OCI-LY1 (cell line): ENCODE data around the gene BRME1.

Experiments used
- H2AFZ ChIP-seq: fragments of 200-600 bp; sonication (generic), shearing (Covaris generic); 2 replicates; pipeline ENCODE4 v1.6.0; 2014; ENCODE audit warnings: antibody characterized with exemption, mild to moderate bottlenecking, low read length
- H3F3A ChIP-seq: fragments of 200-600 bp; sonication (generic), shearing (Covaris generic); 2 replicates; pipeline ENCODE4 v1.6.0; 2014; ENCODE audit warnings: mild to moderate bottlenecking, antibody characterized with exemption, low read length, moderate library complexity; ENCODE audit not compliant: insufficient read depth
- H3K27ac ChIP-seq: fragments of 200-600 bp; sonication (generic); 2 replicates; pipeline ENCODE4 v1.5.1; 2014; ENCODE audit warnings: low read length, mixed run types, mild to moderate bottlenecking, low read depth; ENCODE audit not compliant: poor library complexity, severe bottlenecking
- H3K27me3 ChIP-seq: fragments of 200-600 bp; sonication (generic); 2 replicates; pipeline ENCODE4 v1.6.0; 2014; ENCODE audit warnings: antibody characterized with exemption, mild to moderate bottlenecking, low read length, moderate library complexity; ENCODE audit not compliant: insufficient read depth
- H3K36me3 ChIP-seq: fragments of 200-600 bp; sonication (generic); 2 replicates; pipeline ENCODE4 v1.6.1; 2014; ENCODE audit warnings: mild to moderate bottlenecking, antibody characterized with exemption, low read length, moderate library complexity, mixed read lengths; ENCODE audit not compliant: insufficient read depth
- H3K4me1 ChIP-seq: fragments of 200-600 bp; sonication (generic); 2 replicates; pipeline ENCODE4 v1.5.1; 2014; ENCODE audit warnings: mild to moderate bottlenecking, low read length, moderate library complexity; ENCODE audit not compliant: insufficient read depth, severe bottlenecking
- H3K4me2 ChIP-seq: fragments of 200-600 bp; sonication (generic), shearing (Covaris generic); 2 replicates; pipeline ENCODE4 v1.6.1; 2014; ENCODE audit warnings: low read length
- H3K4me3 ChIP-seq: fragments of 200-600 bp; sonication (generic); 2 replicates; pipeline ENCODE4 v1.5.1; 2014; ENCODE audit warnings: low read length, low read depth, mild to moderate bottlenecking, mixed read lengths; ENCODE audit not compliant: poor library complexity, severe bottlenecking
- H3K79me2 ChIP-seq: fragments of 200-600 bp; shearing (Covaris generic); 2 replicates; pipeline ENCODE4 v1.6.1; 2016; ENCODE audit warnings: mixed run types, low read length, mixed read lengths; ENCODE audit not compliant: insufficient read depth
- H3K9ac ChIP-seq: fragments of 200-600 bp; sonication (generic), shearing (Covaris generic); 2 replicates; pipeline ENCODE4 v1.6.1; 2014; ENCODE audit warnings: mild to moderate bottlenecking, low read length, mixed read lengths
- H3K9me2 ChIP-seq: fragments of 200-600 bp; sonication (generic), shearing (Covaris generic); 2 replicates; pipeline ENCODE4 v1.6.1; 2014; ENCODE audit warnings: low read depth, mild to moderate bottlenecking, low read length, mixed read lengths
- H3K9me3 ChIP-seq: fragments of 200-600 bp; shearing (Covaris generic); 2 replicates; pipeline ENCODE4 v1.6.1; 2014; ENCODE audit warnings: low read length, mixed read lengths
- H4K20me1 ChIP-seq: fragments of 200-600 bp; sonication (generic), shearing (Covaris generic); 2 replicates; pipeline ENCODE4 v1.6.0; 2016; ENCODE audit warnings: mild to moderate bottlenecking, low read length; ENCODE audit not compliant: insufficient read depth
- CTCF ChIP-seq: fragments of 200-600 bp; sonication (generic), shearing (Covaris generic); IDR thresholded peaks from 2 replicates; pipeline ENCODE4 v1.5.1; 2017; ENCODE audit warnings: mild to moderate bottlenecking, antibody characterized with exemption, low read length, moderate library complexity, mixed read lengths
- EZH2 ChIP-seq: fragments of 200-600 bp; sonication (generic), shearing (Covaris generic); IDR thresholded peaks from 2 replicates; pipeline ENCODE4 v1.8.0; 2017; ENCODE audit warnings: borderline replicate concordance, mixed run types, mild to moderate bottlenecking, antibody characterized with exemption, low read length, moderate library complexity, mixed read lengths

Gene BRME1

GRCh38 chr19:13887517-13887916 lies 18.4 kb downstream of the BRME1 start:
- H4K20me1 ChIP-seq: no peaks in the 10 kb centered on the region
- no peak overlapping the region for H3K9ac ChIP-seq
- H3K27me3 ChIP-seq: peaks cover 12% of the 10 kb centered on the region; the same call in 1 of the 2 replicates
- no peaks in the 10 kb centered on the region for H3K9me3 ChIP-seq
- no peak overlapping the region for H2AFZ ChIP-seq
- no peaks in the 10 kb centered on the region for H3K9me2 ChIP-seq
- H3F3A ChIP-seq: no peaks in the 10 kb centered on the region
- no peaks in the 10 kb centered on the region for H3K79me2 ChIP-seq
- no peak overlapping the region for H3K4me2 ChIP-seq
- TF ChIP-seq EZH2: no peak
- H3K36me3 ChIP-seq: no peaks in the 10 kb centered on the region
- no peak overlapping the region for H3K27ac ChIP-seq
- H3K4me3 ChIP-seq: no peak overlapping the region
- no peaks in the 10 kb centered on the region for H3K4me1 ChIP-seq

DNA sequence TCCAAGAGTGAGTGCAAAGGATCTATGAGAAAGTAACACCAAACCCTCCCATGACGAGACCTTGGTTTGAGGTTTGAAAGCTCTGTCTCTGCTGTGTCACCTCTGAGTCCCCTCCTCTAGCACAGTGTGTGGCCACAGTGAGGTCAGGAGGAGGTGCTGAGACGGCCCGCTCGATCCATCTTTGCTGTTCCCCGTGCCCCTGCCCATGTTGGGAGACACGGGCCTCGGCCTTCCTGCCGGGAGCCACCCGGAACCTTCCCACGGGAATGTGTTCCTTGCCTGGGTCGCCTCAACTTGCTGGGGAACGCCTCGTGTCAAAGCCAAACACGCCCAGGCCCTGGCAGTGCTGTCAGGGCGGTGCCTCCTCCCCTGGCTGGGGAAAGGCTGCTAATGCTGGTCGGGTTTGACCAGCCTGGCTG lies 18.9 kb downstream of the BRME1 start:
- H3F3A ChIP-seq: no peaks in the 10 kb centered on the region
- H3K27me3 ChIP-seq: peaks cover 12% of the 10 kb centered on the region; the same call in 1 of the 2 replicates
- TF ChIP-seq CTCF: no peak
- TF ChIP-seq EZH2: no peak
- no peak overlapping the region for H3K27ac ChIP-seq
- no peaks in the 10 kb centered on the region for H3K9me3 ChIP-seq
- no peak overlapping the region for H3K4me2 ChIP-seq
- no peak overlapping the region for H2AFZ ChIP-seq
- no peaks in the 10 kb centered on the region for H4K20me1 ChIP-seq
- H3K9ac ChIP-seq: no peak overlapping the region
- no peaks in the 10 kb centered on the region for H3K36me3 ChIP-seq
- H3K4me3 ChIP-seq: no peak overlapping the region
- no peaks in the 10 kb centered on the region for H3K79me2 ChIP-seq
- H3K9me2 ChIP-seq: no peaks in the 10 kb centered on the region
- H3K4me1 ChIP-seq: no peaks in the 10 kb centered on the region

DNA sequence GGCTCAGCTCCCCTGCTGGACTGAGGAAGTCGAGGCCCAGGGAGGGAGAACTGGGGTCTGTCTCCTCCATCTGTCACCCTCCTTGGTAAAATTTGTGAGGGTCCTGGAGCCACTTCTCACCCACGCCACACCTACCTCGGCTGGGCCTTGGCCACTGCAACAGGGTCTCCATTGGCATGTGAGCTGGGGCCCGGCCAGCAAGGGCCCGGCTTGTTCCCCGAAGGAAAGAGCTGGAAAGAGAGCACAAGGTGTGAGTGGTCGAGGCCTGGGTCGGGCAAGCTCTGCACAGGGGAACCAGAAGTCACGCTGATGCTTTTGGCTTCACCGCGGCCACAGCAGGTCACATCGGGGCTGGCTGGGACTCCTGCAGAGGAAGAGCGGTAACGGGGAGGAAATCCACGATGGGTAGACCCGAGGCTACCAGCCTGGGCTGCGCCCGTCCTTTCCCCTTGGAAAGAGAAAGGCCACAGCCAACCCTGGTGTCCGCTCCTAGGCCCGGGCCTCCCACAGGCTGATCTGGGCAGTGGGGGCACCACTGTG lies 20.0 kb downstream of the BRME1 start:
- no peak overlapping the region for H2AFZ ChIP-seq
- H3K9me3 ChIP-seq: no peaks in the 10 kb centered on the region
- H3K9me2 ChIP-seq: no peaks in the 10 kb centered on the region
- no peak overlapping the region for H3K4me3 ChIP-seq
- H3F3A ChIP-seq: no peaks in the 10 kb centered on the region
- no peaks in the 10 kb centered on the region for H3K4me1 ChIP-seq
- peaks cover 12% of the 10 kb centered on the region; the same call in 1 of the 2 replicates for H3K27me3 ChIP-seq
- no peaks in the 10 kb centered on the region for H4K20me1 ChIP-seq
- H3K4me2 ChIP-seq: no peak overlapping the region
- H3K9ac ChIP-seq: no peak overlapping the region
- H3K36me3 ChIP-seq: no peaks in the 10 kb centered on the region
- H3K79me2 ChIP-seq: no peaks in the 10 kb centered on the region
- TF ChIP-seq CTCF: no peak
- no peak for TF ChIP-seq EZH2
- no peak overlapping the region for H3K27ac ChIP-seq
